ENCODE results near the gene BOC. TPM values are rescaled to one million over a fixed set of nuclear protein-coding genes. Genes with fewer than 3 reads are reported as not detected.

The BOC gene
- polyA plus RNA-seq, 1 experiment = 11.2 TPM

- H3K9me3 ChIP-seq (ENCODE audit: control insufficient read depth, insufficient read depth, low read length) = no peaks in the 10 kb centered on the region
- TF ChIP-seq CTCF (IDR thresholded peaks at IDR 0.05; ENCODE audit: low read depth, low read length) = no peak
- ChIA-PET CTCF (interaction anchor here (0.6 to 1.2 kb wide), 3 partner anchors 8 to 493 kb away, joined by 4 to 5 read pairs (median 4); no protein-coding TSS in a partner anchor), POLR2A (interaction anchor here (0.6 to 0.9 kb wide), 2 partner anchors 72 to 163 kb away, joined by 3 to 4 read pairs; no protein-coding TSS in a partner anchor)
- DNase-seq (ENCODE audit: low read depth, low spot score) = no peak
- H3K27me3 ChIP-seq (ENCODE audit: control insufficient read depth, insufficient read depth, low read length) = no peaks in the 10 kb centered on the region
- no peak overlapping the region for H3K4me3 ChIP-seq (ENCODE audit: low read depth, low read length)
- H3K27ac ChIP-seq (ENCODE audit: low read depth, low read length) = no peak overlapping the region
These were observed 36.5 kb downstream of the BOC start for GRCh38 chr3:113247675-113248458.

GRCh38 chr3:113249111-113249510 lies 37.8 kb downstream of the BOC start:
- TF ChIP-seq CTCF (IDR thresholded peaks at IDR 0.05; ENCODE audit: low read depth, low read length) = no peak
- POLR2A ChIA-PET = interaction anchor here (0.9 to 1.0 kb wide), 2 partner anchors 38 to 164 kb away, joined by 3 to 4 read pairs; partner anchors contain the start of gene BOC
- Histone ChIP-seq H3K27ac (ENCODE audit: low read depth, low read length) (peak overlapping the region; percentile 41), H3K4me3 (ENCODE audit: low read depth, low read length) (no peak overlapping the region), H3K27me3 (ENCODE audit: control insufficient read depth, insufficient read depth, low read length) (no peaks in the 10 kb centered on the region), H3K9me3 (ENCODE audit: control insufficient read depth, insufficient read depth, low read length) (no peaks in the 10 kb centered on the region)
- DNase-seq (ENCODE audit: low read depth, low spot score) = no peak
- CTCF ChIA-PET = interaction anchor here (1.2 kb wide), 1 partner anchor 9 kb away, joined by 4 read pairs; no protein-coding TSS in a partner anchor

- Histone ChIP-seq H3K9me3 (ENCODE audit: control insufficient read depth, insufficient read depth, low read length) (no peaks in the 10 kb centered on the region), H3K27me3 (ENCODE audit: control insufficient read depth, insufficient read depth, low read length) (no peaks in the 10 kb centered on the region), H3K27ac (ENCODE audit: low read depth, low read length) (no peak overlapping the region), H3K4me3 (ENCODE audit: low read depth, low read length) (no peak overlapping the region)
- POLR2A ChIA-PET = interaction anchor here (1.0 kb wide), 1 partner anchor 38 kb away, joined by 3 read pairs; the partner anchor contains the start of gene BOC
- CTCF ChIA-PET = interaction anchor here (1.2 kb wide), 1 partner anchor 10 kb away, joined by 4 read pairs; no protein-coding TSS in a partner anchor
- TF ChIP-seq CTCF (IDR thresholded peaks at IDR 0.05; ENCODE audit: low read depth, low read length) = no peak
- no peak for DNase-seq (ENCODE audit: low read depth, low spot score)
These were observed 38.2 kb downstream of the BOC start for GRCh38 chr3:113249601-113250000.

GRCh38 chr3:113250566-113250965 lies 39.2 kb downstream of the BOC start:
- no peak for TF ChIP-seq CTCF (IDR thresholded peaks at IDR 0.05; ENCODE audit: low read depth, low read length)
- DNase-seq (ENCODE audit: low read depth, low spot score) = no peak
- ChIA-PET POLR2A (no interaction called here), CTCF (interaction anchor here (0.6 kb wide), 2 partner anchors 138 to 588 kb away, joined by 3 to 6 read pairs; no protein-coding TSS in a partner anchor)
- no peak overlapping the region for H3K27ac ChIP-seq (ENCODE audit: low read depth, low read length)
- no peaks in the 10 kb centered on the region for H3K9me3 ChIP-seq (ENCODE audit: control insufficient read depth, insufficient read depth, low read length)
- no peak overlapping the region for H3K4me3 ChIP-seq (ENCODE audit: low read depth, low read length)
- H3K27me3 ChIP-seq (ENCODE audit: control insufficient read depth, insufficient read depth, low read length) = no peaks in the 10 kb centered on the region

GRCh38 chr3:113251817-113252216 lies 40.5 kb downstream of the BOC start:
- ChIA-PET POLR2A (no interaction called here), CTCF (interaction anchor here (0.5 kb wide), 1 partner anchor 166 kb away, joined by 5 read pairs; no protein-coding TSS in a partner anchor)
- no peaks in the 10 kb centered on the region for H3K27me3 ChIP-seq (ENCODE audit: control insufficient read depth, insufficient read depth, low read length)
- TF ChIP-seq CTCF (IDR thresholded peaks at IDR 0.05; ENCODE audit: low read depth, low read length) = no peak
- DNase-seq (ENCODE audit: low read depth, low spot score) = no peak
- no peak overlapping the region for H3K27ac ChIP-seq (ENCODE audit: low read depth, low read length)
- H3K9me3 ChIP-seq (ENCODE audit: control insufficient read depth, insufficient read depth, low read length) = no peaks in the 10 kb centered on the region
- no peak overlapping the region for H3K4me3 ChIP-seq (ENCODE audit: low read depth, low read length)
